GM12873 (cell line): ENCODE results near the gene UBTD1.

Experiments used
- TF ChIP-seq, protein P1 (sequence below): IDR thresholded peaks from 2 replicates; pipeline ENCODE4 v1.5.1; 2012; ENCODE audit warnings: low read depth, mild to moderate bottlenecking, moderate library complexity, low read length, control low read depth; ENCODE audit not compliant: insufficient read depth; ENCODE audit errors: missing control alignments

The UBTD1 gene

GRCh38 chr10:97570146-97570788, 71.5 kb downstream of the UBTD1 start:
- TF ChIP-seq, protein P1, sequence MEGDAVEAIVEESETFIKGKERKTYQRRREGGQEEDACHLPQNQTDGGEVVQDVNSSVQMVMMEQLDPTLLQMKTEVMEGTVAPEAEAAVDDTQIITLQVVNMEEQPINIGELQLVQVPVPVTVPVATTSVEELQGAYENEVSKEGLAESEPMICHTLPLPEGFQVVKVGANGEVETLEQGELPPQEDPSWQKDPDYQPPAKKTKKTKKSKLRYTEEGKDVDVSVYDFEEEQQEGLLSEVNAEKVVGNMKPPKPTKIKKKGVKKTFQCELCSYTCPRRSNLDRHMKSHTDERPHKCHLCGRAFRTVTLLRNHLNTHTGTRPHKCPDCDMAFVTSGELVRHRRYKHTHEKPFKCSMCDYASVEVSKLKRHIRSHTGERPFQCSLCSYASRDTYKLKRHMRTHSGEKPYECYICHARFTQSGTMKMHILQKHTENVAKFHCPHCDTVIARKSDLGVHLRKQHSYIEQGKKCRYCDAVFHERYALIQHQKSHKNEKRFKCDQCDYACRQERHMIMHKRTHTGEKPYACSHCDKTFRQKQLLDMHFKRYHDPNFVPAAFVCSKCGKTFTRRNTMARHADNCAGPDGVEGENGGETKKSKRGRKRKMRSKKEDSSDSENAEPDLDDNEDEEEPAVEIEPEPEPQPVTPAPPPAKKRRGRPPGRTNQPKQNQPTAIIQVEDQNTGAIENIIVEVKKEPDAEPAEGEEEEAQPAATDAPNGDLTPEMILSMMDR = no peak

DNA sequence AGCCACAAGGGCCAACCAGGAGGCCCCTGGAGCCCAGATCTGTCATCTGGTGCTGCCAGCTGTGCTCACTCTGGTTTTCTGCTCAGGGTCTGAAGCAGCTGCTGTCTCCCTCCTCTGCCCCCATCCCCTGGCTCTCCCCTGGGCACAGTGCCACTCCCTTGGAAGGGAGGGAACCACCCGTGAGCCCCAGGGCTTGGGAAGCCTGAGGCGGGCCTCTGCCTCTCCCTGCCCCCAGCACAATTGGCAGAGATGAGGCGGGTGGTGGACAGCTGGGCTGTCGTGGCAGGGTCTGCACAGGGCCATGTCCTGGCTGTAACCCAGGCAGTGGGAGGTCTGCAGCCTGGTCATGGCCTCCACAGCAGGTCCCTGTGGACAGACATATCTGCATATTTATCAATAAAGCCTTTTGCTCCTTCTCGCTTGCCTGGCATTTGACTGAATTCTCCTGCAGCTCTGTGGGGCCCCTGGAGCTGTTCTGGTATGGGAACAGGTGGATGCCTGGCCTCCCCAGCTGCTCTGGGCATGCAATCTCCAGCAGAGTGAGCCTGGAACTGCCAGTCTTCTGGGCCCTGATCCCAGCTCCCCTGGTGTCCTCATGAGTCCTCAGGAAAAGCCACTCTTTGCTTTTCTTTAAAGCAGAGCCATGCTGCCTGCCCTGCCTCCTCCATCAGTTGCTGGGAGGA, 72.2 kb downstream of the UBTD1 start:
- TF ChIP-seq, protein P1 = no peak

GRCh38 chr10:97571622-97572021, 72.9 kb downstream of the UBTD1 start:
- TF ChIP-seq, protein P1 = no peak

DNA sequence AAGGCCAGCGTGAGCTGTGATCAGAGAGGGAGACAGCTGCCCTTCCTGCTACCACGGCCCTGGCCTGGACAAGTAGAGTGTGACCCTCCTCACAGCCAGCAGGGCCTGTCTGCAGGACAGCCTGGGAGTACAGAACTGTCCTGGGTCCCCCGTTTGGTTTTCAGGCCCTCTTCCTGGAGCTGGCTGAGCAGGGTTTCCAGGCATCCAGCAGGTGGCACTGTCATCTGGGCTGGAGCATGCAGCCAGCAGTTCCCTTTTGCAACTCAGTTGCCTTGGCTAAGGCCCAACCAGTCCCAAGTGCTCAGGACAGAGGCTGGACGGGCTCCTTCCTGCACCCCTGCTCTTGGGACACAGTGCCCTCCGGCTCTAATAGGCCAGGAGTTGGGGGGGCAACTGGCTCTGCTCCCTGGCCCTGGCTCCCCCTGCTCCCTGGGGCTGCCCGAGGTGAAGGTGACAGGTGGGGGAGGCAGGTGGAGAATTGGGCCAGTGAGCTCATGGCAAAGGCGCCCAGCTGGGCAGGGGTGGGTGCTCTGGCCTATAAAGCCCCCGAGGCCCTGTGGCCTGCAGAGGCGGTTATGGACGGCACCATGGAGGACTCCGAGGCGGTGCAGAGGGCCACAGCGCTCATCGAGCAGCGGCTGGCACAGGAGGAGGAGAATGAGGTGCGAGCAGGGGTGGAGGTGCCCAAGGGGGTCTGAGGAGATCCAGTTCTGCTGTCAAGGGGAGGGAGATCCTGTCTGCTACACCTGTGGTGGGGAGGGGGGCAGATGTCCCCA, 73.7 kb downstream of the UBTD1 start, which contains the start of gene ANKRD2:
ANKRD2 (plus strand) TSS at position 566 of the 776 bp plus-strand sequence; CDS start at position 576, 10 bp downstream.
- TF ChIP-seq, protein P1 = peak; percentile 96

DNA sequence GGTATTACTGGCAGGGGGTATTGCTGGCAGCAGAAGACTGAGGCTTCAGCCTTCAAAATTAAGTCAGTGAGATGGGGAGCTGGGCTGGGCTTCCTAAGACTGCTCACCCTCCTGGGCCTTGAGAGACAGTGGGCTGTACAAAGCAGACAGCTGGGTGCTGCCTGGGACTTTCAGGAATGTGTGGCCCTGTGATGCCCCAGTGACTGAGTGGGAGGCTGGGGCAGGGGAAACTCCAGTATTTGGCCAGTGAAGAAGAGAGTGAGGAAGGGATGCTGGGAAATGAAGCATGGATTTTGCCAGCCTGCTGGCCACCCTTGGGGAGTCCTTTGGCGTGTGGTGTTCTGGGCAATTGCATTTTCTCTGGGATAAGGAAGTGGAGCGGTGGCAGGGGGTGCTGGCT, 74.3 kb downstream of the UBTD1 start:
- TF ChIP-seq, protein P1 = no peak

DNA sequence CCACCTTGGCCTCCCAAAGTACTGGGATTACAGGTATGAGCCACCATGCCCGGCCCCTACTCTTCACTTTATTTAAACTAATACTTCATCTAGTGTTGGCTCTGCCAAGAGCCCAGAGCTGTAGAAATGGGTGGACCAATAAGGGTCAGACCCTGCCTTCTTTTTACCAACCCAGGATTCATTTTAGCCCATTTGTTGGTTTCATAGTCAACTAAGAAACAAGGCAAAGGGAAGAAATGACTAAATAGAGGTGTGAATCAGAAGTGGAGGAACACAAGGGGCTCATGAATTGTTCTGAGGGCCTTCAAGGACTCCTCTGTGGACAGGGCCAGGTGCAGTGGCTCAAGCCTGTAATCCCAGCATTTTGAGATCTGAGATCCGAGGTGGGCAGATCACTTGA, 74.9 kb downstream of the UBTD1 start:
- TF ChIP-seq, protein P1 = no peak
